Activated naive CD8-positive, alpha-beta T cell treated with anti-CD3 and anti-CD28 coated beads, Interleukin-2, amount 10 ng/mL, durations not matched to agents 7 days and 5 days (primary cell): ENCODE measurements around the gene FBXL5. TPM values are rescaled to one million over a fixed set of nuclear protein-coding genes. Genes with fewer than 3 reads are reported as not detected.
A peak's percentile ranks its signal among the peaks of the same experiment; 100 is the strongest.

Experiments used
- ATAC-seq: fragments of 150-1000 bp; cut with Tn5 transposase; one replicate; pipeline ENCODE4 v1.10.0; 2021; ENCODE audit warnings: low read depth, moderate library complexity
- POLR2A ChIA-PET: fragments of 350-600 bp; sonication (Branson Sonifier 250); formaldehyde crosslinking; loops from one replicate; lab custom pipeline; 2021; ENCODE audit warnings: antibody characterized with exemption; lab: Charles Lee
- DNase-seq: peaks from one replicate; pipeline ENCODE4 v3.0.0; 2021
- H3K27ac Mint-ChIP-seq: one replicate; pipeline ENCODE4 v1.8.0; 2022; ENCODE audit warnings: mild to moderate bottlenecking, mixed read lengths
- H3K27me3 Mint-ChIP-seq: one replicate; pipeline ENCODE4 v1.8.0; 2022; ENCODE audit warnings: mild to moderate bottlenecking, moderate library complexity, mixed read lengths
- H3K36me3 Mint-ChIP-seq: one replicate; pipeline ENCODE4 v1.8.0; 2021; ENCODE audit warnings: mild to moderate bottlenecking, mixed read lengths
- H3K4me1 Mint-ChIP-seq: one replicate; pipeline ENCODE4 v1.8.0; 2021; ENCODE audit warnings: mixed read lengths
- H3K4me3 Mint-ChIP-seq: one replicate; pipeline ENCODE4 v1.8.0; 2022; ENCODE audit warnings: mild to moderate bottlenecking, moderate library complexity, mixed read lengths
- H3K9me3 Mint-ChIP-seq: one replicate; pipeline ENCODE4 v1.8.0; 2021; ENCODE audit warnings: mixed read lengths
- total RNA-seq, 2 experiments: library from RNA; stranded (reverse); gene quantifications; one replicate each; pipeline ENCODE4 v1.2.3, GENCODE V29; 2021

The FBXL5 gene
- total RNA-seq, 2 experiments from 2014 or later: 48.7 to 53.4 TPM

DNA sequence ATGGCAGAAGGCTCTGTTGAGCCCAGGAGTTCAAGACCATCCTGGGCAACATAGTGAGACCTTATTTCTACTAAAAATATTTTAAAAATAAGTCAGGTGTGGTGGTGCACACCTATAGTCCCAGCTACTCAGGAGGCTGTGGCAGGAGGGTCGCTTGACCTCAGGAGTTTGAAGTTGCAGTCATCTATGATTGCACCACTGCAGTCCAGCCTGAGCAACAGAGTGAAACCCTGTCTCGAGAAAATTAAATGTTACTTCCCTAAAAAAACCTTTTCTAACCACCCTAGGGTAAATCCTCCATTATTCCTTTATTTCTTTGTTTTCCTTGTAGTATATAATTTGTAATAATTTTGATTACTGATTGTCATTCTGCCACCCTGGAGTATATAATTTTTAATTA lies 34.4 kb upstream of the FBXL5 start:
- Mint-ChIP-seq H3K4me3 (no peak overlapping the region), H3K36me3 (peaks cover 21% of the 10 kb centered on the region), H3K9me3 (no peaks in the 10 kb centered on the region), H3K27me3 (peaks cover 2% of the 10 kb centered on the region), H3K27ac (no peak overlapping the region), H3K4me1 (peaks cover 2% of the 10 kb centered on the region)
- DNase-seq: no peak
- POLR2A ChIA-PET: no interaction called here
- no peak for ATAC-seq

DNA sequence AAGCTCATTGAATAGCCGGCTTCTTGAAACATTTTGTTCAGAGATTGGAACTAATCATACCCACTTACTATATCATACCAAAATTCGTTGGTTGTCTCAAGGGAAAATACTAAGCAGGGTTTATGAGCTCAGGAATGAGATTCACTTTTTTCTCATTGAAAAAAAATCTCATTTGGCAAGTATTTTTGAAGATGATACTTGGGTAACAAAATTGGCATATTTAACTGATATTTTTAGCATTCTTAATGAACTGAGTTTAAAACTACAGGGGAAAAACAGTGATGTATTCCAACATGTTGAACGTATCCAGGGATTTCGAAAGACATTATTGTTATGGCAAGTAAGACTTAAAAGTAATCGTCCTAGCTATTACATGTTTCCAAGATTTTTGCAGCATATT lies 32.9 kb upstream of the FBXL5 start:
- POLR2A ChIA-PET: no interaction called here
- no peak overlapping the region for H3K27ac Mint-ChIP-seq
- H3K27me3 Mint-ChIP-seq: no peaks in the 10 kb centered on the region
- no peak overlapping the region for H3K4me3 Mint-ChIP-seq
- H3K9me3 Mint-ChIP-seq: no peaks in the 10 kb centered on the region
- peaks cover 8% of the 10 kb centered on the region for H3K4me1 Mint-ChIP-seq
- DNase-seq: no peak
- H3K36me3 Mint-ChIP-seq: peaks cover 24% of the 10 kb centered on the region
- no peak for ATAC-seq

DNA sequence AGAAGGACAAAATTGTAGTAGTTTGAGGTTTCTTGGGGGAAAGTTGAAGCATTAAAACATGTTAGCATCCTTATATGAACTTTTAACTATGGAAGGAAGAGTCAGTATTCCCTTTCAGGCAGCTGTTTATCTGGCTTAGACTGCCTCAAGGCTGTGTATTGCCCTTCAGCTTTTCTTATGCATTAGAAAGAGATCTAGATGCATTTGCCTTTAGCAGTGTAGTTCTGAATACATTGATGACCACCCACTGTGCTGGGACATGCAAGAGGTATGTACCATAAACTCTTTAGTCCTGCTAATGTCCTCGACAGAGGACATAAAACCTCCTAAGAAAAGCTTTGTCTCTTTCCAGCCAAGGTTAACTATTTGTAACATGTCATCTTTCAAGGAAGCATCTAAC lies 29.3 kb upstream of the FBXL5 start:
- ATAC-seq: no peak
- POLR2A ChIA-PET: interaction anchor here (0.7 kb wide), 1 partner anchor 30 kb away, joined by 3 read pairs; the partner anchor contains the start of gene FBXL5
- H3K27ac Mint-ChIP-seq: no peak overlapping the region
- H3K9me3 Mint-ChIP-seq: no peaks in the 10 kb centered on the region
- DNase-seq: no peak
- no peak overlapping the region for H3K4me3 Mint-ChIP-seq
- H3K4me1 Mint-ChIP-seq: peaks cover 24% of the 10 kb centered on the region
- H3K36me3 Mint-ChIP-seq: peaks cover 31% of the 10 kb centered on the region
- no peaks in the 10 kb centered on the region for H3K27me3 Mint-ChIP-seq

DNA sequence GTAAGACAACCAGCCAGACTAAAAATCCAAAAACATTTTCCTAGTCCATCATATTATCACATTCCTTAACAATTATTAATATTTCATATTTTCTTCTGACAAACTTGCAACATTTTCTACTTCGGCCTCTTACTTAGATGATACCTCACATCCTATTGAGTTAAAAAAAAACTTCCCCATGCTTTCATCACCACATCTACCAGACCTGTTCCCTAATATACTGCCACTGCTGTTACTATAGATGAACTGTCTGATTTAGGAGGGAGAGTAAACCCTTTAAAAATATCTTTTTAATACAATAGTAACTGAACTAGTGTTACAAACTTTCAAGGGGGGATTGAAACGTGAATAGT lies 28.0 kb upstream of the FBXL5 start:
- DNase-seq (no peak), ATAC-seq (no peak)
- Mint-ChIP-seq H3K36me3 (peaks cover 33% of the 10 kb centered on the region), H3K27ac (no peak overlapping the region), H3K4me3 (no peak overlapping the region), H3K27me3 (no peaks in the 10 kb centered on the region), H3K9me3 (no peaks in the 10 kb centered on the region), H3K4me1 (peaks cover 29% of the 10 kb centered on the region)
- POLR2A ChIA-PET: interaction anchor here (3.7 kb wide), 1 partner anchor 29 kb away, joined by 39 read pairs; the partner anchor contains the start of gene FBXL5

DNA sequence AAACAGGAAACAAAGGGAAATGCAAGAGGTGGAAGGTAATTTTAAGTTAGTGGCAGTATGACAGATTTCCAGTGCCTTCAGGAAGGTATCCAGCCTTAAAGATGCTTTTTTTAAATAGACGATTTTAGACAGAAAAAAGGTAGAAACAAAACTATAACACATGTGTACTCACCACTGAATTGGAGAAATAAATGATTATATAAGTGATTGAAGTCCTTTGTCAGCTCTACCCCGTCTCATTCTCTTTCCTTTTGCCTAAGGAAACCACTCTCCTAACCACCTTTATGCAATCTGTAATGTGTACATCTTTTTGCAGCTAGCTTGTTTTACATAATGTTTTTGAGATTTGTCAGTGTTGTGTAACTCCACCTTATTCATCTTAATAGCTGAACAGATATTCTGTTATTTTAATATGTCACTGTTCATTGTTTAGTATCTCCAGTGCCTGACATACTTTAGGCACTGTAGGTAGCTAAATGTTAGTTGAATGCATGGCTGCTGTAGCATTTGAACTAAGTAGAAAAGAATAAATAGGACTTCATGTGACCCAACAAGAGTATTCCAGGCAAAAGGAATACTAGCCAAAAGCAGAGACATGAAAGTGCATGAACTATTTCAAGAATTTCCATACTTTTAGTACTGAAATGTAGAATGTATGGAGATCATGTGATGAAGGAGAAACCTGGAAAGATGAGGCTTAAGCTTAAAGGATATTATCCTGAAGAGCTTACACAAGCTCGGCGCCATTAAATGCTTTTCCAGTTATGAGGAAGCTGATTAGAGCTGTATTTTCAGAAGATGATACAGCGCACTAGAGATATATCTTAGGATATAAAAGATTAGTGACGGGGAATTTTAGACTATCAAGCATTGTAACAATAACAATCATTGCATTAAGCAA lies 27.3 kb upstream of the FBXL5 start:
- POLR2A ChIA-PET: interaction anchor here (1.0 to 3.7 kb wide), 4 partner anchors 20 to 97 kb away, joined by 3 to 39 read pairs (median 6); partner anchors contain the start of genes BST1 and FBXL5
- DNase-seq (no peak), ATAC-seq (no peak)
- Mint-ChIP-seq H3K4me1 (peaks cover 32% of the 10 kb centered on the region), H3K27ac (peak overlapping the region; percentile 96), H3K4me3 (peak overlapping the region; percentile 97), H3K27me3 (no peaks in the 10 kb centered on the region), H3K36me3 (peaks cover 36% of the 10 kb centered on the region), H3K9me3 (no peaks in the 10 kb centered on the region)

DNA sequence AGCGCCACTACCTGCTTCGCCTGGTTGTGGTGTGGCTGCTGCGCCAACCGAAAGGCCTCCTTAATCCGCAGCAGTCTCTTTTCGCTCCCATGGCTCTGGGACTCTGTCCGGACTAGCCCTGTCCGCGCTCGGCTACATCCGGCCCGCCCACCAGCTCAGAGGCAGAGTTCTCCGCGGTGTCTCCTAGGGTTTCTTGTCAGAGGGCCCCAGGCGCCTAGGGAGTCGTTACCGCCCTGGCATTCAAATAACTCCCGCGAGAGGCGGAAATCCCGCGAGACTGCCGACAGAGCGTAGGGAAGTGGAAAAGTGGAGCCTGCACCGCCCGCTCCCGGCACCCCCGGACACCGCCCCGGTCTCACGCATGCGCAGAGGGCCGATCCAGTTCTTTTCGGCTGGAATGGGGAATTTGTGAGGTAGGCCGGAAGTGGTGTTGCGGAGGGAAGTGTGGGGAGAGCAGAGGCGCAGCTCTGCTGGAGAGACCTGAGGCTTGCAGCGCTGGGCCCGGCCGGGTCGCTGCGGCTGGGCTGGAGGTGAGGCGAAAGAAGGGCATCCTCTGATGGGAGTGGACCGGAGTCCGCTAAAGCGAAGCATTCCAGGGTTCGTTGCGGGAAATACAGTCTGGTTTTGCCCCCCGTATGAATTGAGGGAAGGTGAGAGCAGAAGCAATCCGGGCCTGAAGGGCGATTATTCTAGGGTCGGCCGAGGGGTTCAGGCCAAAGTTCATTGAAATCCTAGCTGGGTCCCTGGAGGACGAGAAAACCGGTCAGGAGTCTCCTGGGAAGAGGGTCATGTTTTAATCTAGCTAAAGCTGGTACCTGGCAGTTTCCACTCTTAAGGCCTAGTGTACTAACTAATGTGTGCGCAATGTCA lies 26.4 kb upstream of the FBXL5 start, which contains the start of gene FAM200B:
TSS of gene FAM200B (plus strand) at position 456 of the 870 bp plus-strand sequence. CDS start 5,151 bp downstream, outside the sequence.
- H3K4me1 Mint-ChIP-seq: peaks cover 36% of the 10 kb centered on the region
- peak within 1 kb of the TSS; percentile 97 for H3K4me3 Mint-ChIP-seq
- ATAC-seq (peak; percentile 96), DNase-seq (peak; percentile 99)
- H3K27ac Mint-ChIP-seq: peak within 1 kb of the TSS; percentile 96
- H3K27me3 Mint-ChIP-seq: no peaks in the 10 kb centered on the region
- H3K36me3 Mint-ChIP-seq: peaks cover 32% of the 10 kb centered on the region
- no peaks in the 10 kb centered on the region for H3K9me3 Mint-ChIP-seq
- POLR2A ChIA-PET: interaction anchor here (0.8 to 3.7 kb wide), 6 partner anchors 14 to 98 kb away, joined by 3 to 39 read pairs (median 4); partner anchors contain the start of genes BST1 and FBXL5

DNA sequence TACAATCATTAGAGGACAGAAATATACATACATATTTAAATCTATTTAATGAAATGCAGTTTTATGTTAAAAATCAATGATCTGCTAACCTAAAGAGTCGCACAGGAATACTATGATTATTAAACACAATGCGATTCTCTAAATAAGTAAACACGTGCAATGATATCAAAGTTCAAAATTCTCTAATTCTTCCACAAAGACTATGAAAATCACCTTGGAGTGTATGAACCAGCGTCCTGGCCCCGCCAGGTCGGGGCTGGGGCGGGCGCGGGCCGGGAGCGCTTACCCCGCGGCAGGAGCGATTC lies 25.9 kb upstream of the FBXL5 start:
- Mint-ChIP-seq H3K4me1 (peaks cover 38% of the 10 kb centered on the region), H3K9me3 (no peaks in the 10 kb centered on the region), H3K36me3 (peaks cover 26% of the 10 kb centered on the region), H3K27me3 (no peaks in the 10 kb centered on the region), H3K27ac (peak overlapping the region; percentile 96), H3K4me3 (peak overlapping the region; percentile 97)
- POLR2A ChIA-PET: interaction anchor here (0.8 to 3.7 kb wide), 5 partner anchors 14 to 99 kb away, joined by 3 to 39 read pairs (median 3); partner anchors contain the start of gene FBXL5
- DNase-seq (no peak), ATAC-seq (no peak)

DNA sequence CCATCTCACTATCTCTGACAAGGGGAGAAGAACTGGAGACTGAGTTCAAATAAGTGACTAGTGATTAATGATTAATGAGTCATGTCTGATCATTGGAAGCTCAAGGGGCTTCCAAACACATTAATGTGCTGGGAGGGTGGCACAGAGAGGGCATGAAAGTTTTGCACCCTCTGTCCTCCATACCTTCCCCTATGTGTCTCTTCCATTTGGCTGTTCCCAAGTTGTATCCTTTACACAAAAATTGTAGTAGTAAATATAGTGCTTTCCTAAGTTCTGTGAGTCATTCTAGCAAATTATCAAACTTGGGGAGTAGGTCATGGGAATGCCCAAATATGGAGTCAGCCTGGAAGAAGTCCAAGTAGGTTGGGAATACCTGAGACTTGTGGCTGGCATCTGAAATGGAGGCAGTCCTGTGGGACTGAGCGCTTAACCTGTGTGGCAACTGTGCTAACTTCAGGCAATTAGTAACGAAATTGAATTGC lies 22.4 kb upstream of the FBXL5 start:
- Mint-ChIP-seq H3K27me3 (no peaks in the 10 kb centered on the region), H3K36me3 (peaks cover 18% of the 10 kb centered on the region), H3K9me3 (no peaks in the 10 kb centered on the region), H3K4me1 (peaks cover 35% of the 10 kb centered on the region), H3K4me3 (no peak overlapping the region), H3K27ac (no peak overlapping the region)
- DNase-seq: no peak
- ATAC-seq: no peak
- POLR2A ChIA-PET: interaction anchor here (1.6 kb wide), 1 partner anchor 23 kb away, joined by 6 read pairs; the partner anchor contains the start of gene FBXL5

DNA sequence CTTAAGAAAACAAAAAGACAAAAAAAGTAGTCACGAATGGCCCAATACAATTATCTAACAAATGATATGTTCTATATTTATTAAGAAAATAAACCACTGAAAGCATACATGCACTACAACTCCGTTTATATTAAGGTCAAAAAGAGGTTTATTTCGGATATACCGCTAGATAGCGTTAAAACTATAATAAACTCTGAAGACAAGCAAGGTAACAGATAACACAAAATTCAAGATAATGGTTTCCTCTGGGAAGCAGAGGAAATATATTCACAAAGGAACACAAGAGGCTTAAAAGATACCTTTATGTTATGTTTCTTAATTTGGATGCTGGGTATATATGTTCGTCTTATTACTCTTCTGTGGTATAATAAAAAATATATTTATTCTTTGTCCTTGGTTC lies 21.7 kb upstream of the FBXL5 start:
- Mint-ChIP-seq H3K27me3 (no peaks in the 10 kb centered on the region), H3K36me3 (peaks cover 19% of the 10 kb centered on the region), H3K4me3 (no peak overlapping the region), H3K9me3 (no peaks in the 10 kb centered on the region), H3K27ac (no peak overlapping the region), H3K4me1 (peaks cover 30% of the 10 kb centered on the region)
- POLR2A ChIA-PET: no interaction called here
- no peak for ATAC-seq
- DNase-seq: no peak

DNA sequence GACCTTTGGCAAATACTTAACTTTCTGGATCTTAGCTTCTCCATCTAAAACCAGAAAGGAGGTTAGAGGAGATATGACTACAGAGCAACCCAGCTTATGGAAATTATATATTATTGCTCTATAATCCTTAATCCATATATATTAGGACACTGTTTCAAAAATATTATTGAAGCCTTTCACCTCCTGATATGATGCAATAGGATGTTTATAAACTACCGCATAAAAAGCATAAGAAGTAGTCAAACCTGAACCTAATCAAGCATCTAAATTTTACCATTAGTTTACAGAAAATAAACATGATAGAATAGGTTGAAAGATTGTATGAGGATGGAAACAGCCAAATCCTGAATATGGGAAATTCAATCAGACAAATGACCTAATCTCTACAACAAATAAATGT lies 20.9 kb upstream of the FBXL5 start:
- ATAC-seq (no peak), DNase-seq (no peak)
- H3K27ac Mint-ChIP-seq: no peak overlapping the region
- no peak overlapping the region for H3K4me3 Mint-ChIP-seq
- no peaks in the 10 kb centered on the region for H3K9me3 Mint-ChIP-seq
- peaks cover 27% of the 10 kb centered on the region for H3K36me3 Mint-ChIP-seq
- H3K27me3 Mint-ChIP-seq: no peaks in the 10 kb centered on the region
- POLR2A ChIA-PET: no interaction called here
- peaks cover 30% of the 10 kb centered on the region for H3K4me1 Mint-ChIP-seq

DNA sequence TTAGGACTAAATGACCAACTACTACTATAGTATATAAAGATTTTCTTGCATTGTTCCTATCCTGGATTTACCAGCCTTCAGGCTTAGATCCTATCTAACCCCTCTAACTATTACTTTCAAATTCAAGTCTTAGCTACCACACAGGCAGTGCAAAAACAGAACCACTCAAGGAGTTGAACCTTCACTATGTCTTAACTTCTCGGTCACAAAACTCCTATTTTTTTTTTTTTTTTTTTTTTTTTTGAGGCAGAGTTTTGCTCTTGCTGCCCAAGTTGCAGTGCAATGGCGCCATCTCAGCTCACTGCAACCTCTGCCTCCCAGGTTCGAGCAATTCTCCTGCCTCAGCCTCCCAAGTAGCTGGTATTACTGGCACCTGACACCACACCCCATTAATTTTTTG lies 20.2 kb upstream of the FBXL5 start:
- H3K4me1 Mint-ChIP-seq: peaks cover 30% of the 10 kb centered on the region
- H3K9me3 Mint-ChIP-seq: no peaks in the 10 kb centered on the region
- H3K4me3 Mint-ChIP-seq: no peak overlapping the region
- POLR2A ChIA-PET: interaction anchor here (0.6 to 1.2 kb wide), 2 partner anchors 21 to 91 kb away, joined by 3 read pairs; no protein-coding TSS in a partner anchor
- ATAC-seq (no peak), DNase-seq (no peak)
- no peak overlapping the region for H3K27ac Mint-ChIP-seq
- peaks cover 28% of the 10 kb centered on the region for H3K36me3 Mint-ChIP-seq
- no peaks in the 10 kb centered on the region for H3K27me3 Mint-ChIP-seq

DNA sequence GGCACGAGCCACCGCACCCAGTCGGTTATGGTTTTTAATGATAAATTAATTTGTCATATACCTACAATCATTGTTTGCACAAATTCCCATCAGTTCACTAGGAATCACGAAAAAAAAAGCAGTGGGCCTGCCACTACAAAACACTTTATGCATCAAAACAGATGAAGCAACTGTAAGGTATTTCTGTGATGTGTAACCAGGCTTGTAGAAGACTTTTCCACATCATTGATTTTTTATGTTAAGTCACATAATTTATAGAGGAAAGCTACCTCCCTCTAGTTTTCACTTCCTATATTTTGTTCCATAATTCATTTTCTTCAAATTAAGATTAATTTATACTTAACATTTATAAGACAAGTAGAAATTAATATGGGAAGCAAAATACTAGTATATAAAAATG lies 19.8 kb upstream of the FBXL5 start:
- no peak overlapping the region for H3K4me3 Mint-ChIP-seq
- no peaks in the 10 kb centered on the region for H3K9me3 Mint-ChIP-seq
- POLR2A ChIA-PET: interaction anchor here (0.6 to 1.2 kb wide), 2 partner anchors 21 to 92 kb away, joined by 3 read pairs; no protein-coding TSS in a partner anchor
- H3K4me1 Mint-ChIP-seq: peaks cover 27% of the 10 kb centered on the region
- ATAC-seq (no peak), DNase-seq (no peak)
- peaks cover 26% of the 10 kb centered on the region for H3K36me3 Mint-ChIP-seq
- H3K27me3 Mint-ChIP-seq: no peaks in the 10 kb centered on the region
- no peak overlapping the region for H3K27ac Mint-ChIP-seq

DNA sequence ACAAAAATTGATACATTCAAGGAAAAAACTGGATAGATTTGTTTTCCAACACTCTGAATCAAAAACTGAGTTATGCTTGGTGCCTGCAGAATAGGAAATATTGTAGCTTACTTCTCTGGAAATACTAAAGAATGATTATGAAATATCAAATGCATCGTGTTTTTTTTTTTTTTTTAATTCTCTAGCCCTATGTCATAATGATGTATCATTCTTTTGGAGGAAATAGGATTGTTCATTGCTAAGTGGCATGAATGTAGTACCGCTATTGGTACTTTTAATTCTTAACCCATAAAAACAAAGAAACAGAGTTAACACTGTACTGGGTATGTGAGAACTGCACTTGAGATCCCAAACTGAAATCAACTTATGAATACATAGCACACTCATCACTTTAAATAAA lies 18.9 kb upstream of the FBXL5 start:
- no peak for DNase-seq
- POLR2A ChIA-PET: no interaction called here
- no peak overlapping the region for H3K27ac Mint-ChIP-seq
- no peak overlapping the region for H3K4me3 Mint-ChIP-seq
- no peaks in the 10 kb centered on the region for H3K27me3 Mint-ChIP-seq
- H3K9me3 Mint-ChIP-seq: no peaks in the 10 kb centered on the region
- H3K4me1 Mint-ChIP-seq: peaks cover 20% of the 10 kb centered on the region
- peaks cover 22% of the 10 kb centered on the region for H3K36me3 Mint-ChIP-seq
- ATAC-seq: no peak
